ENCODE results near the gene RPS6KA2.

RPS6KA2 gene

GRCh38 chr6:166477647-166478365 lies 149.2 kb downstream of the RPS6KA2 start:
- DNase-seq (ENCODE audit: extremely low spot score, insufficient read length, low read depth) (no peak), FAIRE-seq (no peak)

GRCh38 chr6:166476634-166477215 lies 150.3 kb downstream of the RPS6KA2 start:
- no peak for DNase-seq (ENCODE audit: extremely low spot score, insufficient read length, low read depth)
- FAIRE-seq = no peak

- FAIRE-seq (no peak), DNase-seq (ENCODE audit: extremely low spot score, insufficient read length, low read depth) (no peak)
These were observed 150.9 kb downstream of the RPS6KA2 start for GRCh38 chr6:166476061-166476591.

GRCh38 chr6:166474721-166475565 lies 152.1 kb downstream of the RPS6KA2 start:
- DNase-seq (ENCODE audit: extremely low spot score, insufficient read length, low read depth) (no peak), FAIRE-seq (no peak)

- DNase-seq (ENCODE audit: extremely low spot score, insufficient read length, low read depth) (no peak), FAIRE-seq (no peak)
These were observed 153.0 kb downstream of the RPS6KA2 start for GRCh38 chr6:166473886-166474571.

GRCh38 chr6:166472636-166473035 lies 154.4 kb downstream of the RPS6KA2 start:
- no peak for DNase-seq (ENCODE audit: extremely low spot score, insufficient read length, low read depth)
- no peak for FAIRE-seq

- FAIRE-seq = no peak
These were observed 155.2 kb downstream of the RPS6KA2 start for GRCh38 chr6:166471797-166472260.

GRCh38 chr6:166470863-166471410 lies 156.1 kb downstream of the RPS6KA2 start:
- no peak for DNase-seq (ENCODE audit: extremely low spot score, insufficient read length, low read depth)
- no peak for FAIRE-seq

More at GRCh38 chr6:166471797-166472260, 155.2 kb downstream of the RPS6KA2 start:
- DNase-seq (ENCODE audit: extremely low spot score, insufficient read length, low read depth) = no peak

GRCh38 chr6:166470029-166470862 lies 156.8 kb downstream of the RPS6KA2 start:
- DNase-seq (ENCODE audit: extremely low spot score, insufficient read length, low read depth) = no peak
- no peak for FAIRE-seq

GRCh38 chr6:166469426-166469961 lies 157.6 kb downstream of the RPS6KA2 start:
- DNase-seq (ENCODE audit: extremely low spot score, insufficient read length, low read depth) (no peak), FAIRE-seq (no peak)

GRCh38 chr6:166467436-166468000 lies 159.5 kb downstream of the RPS6KA2 start:
- DNase-seq (ENCODE audit: extremely low spot score, insufficient read length, low read depth) (no peak), FAIRE-seq (no peak)

- DNase-seq (ENCODE audit: extremely low spot score, insufficient read length, low read depth) = no peak
- FAIRE-seq = no peak
These were observed 160.6 kb downstream of the RPS6KA2 start for GRCh38 chr6:166466178-166467122.

- FAIRE-seq (no peak), DNase-seq (ENCODE audit: extremely low spot score, insufficient read length, low read depth) (no peak)
These were observed 161.4 kb downstream of the RPS6KA2 start for GRCh38 chr6:166465671-166466087.

GRCh38 chr6:166465003-166465399 lies 162.1 kb downstream of the RPS6KA2 start:
- DNase-seq (ENCODE audit: extremely low spot score, insufficient read length, low read depth) (no peak), FAIRE-seq (no peak)

GRCh38 chr6:166464068-166465002 lies 162.7 kb downstream of the RPS6KA2 start:
- DNase-seq (ENCODE audit: extremely low spot score, insufficient read length, low read depth) (no peak), FAIRE-seq (no peak)
